CD14-positive monocyte (primary cell): ENCODE data around the gene ZNF391. TPM values are rescaled to one million over a fixed set of nuclear protein-coding genes. Genes with fewer than 3 reads are reported as not detected.

Experiments
- DNase-seq, 3 donors: peaks; one replicate each; pipeline ENCODE4 v3.0.0-alpha.2; 2011 to 2022
- H2AFZ ChIP-seq: 2 replicates; pipeline ENCODE4 v1.6.0; 2012; ENCODE audit warnings: mild to moderate bottlenecking, low read depth, low read length, inconsistent platforms; ENCODE audit not compliant: insufficient read depth, poor library complexity, severe bottlenecking
- H3K27ac ChIP-seq, 2 donors: 1 replicate in 1 of 2; 2 replicates in 1 of 2; pipeline ENCODE4 v1.5.1; 2012 to 2013; ENCODE audit warnings: low read length in 2 of 2, control low read depth in 1 of 2, inconsistent platforms in 1 of 2, low read depth in 1 of 2, mild to moderate bottlenecking in 1 of 2
- H3K27me3 ChIP-seq, 2 donors: one replicate each; pipeline versions ENCODE4 v1.6.0 to v1.6.1; 2011 to 2013; ENCODE audit warnings: low read length in 2 of 2; ENCODE audit not compliant: control insufficient read depth in 2 of 2, insufficient read depth in 2 of 2
- H3K36me3 ChIP-seq, 2 donors: replicated peaks in 1 of 2; 1 replicate in 1 of 2; 2 replicates in 1 of 2; pipeline versions ENCODE4 v1.5.1 to v1.6.1; 2012 to 2013; ENCODE audit warnings: low read length in 2 of 2, control low read depth in 1 of 2, inconsistent platforms in 1 of 2, mild to moderate bottlenecking in 1 of 2; ENCODE audit not compliant: insufficient read depth in 2 of 2, control insufficient read depth in 1 of 2
- H3K4me1 ChIP-seq, 2 donors: 1 replicate in 1 of 2; 2 replicates in 1 of 2; pipeline versions ENCODE4 v1.5.1 to v1.6.1; 2012 to 2013; ENCODE audit warnings: low read length in 2 of 2, control low read depth in 1 of 2, inconsistent platforms in 1 of 2, mild to moderate bottlenecking in 1 of 2, moderate library complexity in 1 of 2; ENCODE audit not compliant: insufficient read depth in 2 of 2, control insufficient read depth in 1 of 2
- H3K4me2 ChIP-seq: replicated peaks from 2 replicates; pipeline ENCODE3; 2012; ENCODE audit warnings: low read length, moderate library complexity, mild to moderate bottlenecking; ENCODE audit not compliant: poor library complexity, severe bottlenecking; ENCODE audit errors: extremely low read depth
- H3K4me3 ChIP-seq, 3 experiments: fragments of 200-600 bp in 1 of 3; sonication (generic) in 1 of 3; replicated peaks in 1 of 3; 1 replicate in 2 of 3; 2 replicates in 1 of 3; pipeline ENCODE4 v1.5.1; 2011 to 2013; ENCODE audit warnings: low read length in 3 of 3, mild to moderate bottlenecking in 3 of 3, control low read depth in 2 of 3, low read depth in 2 of 3, inconsistent platforms in 1 of 3, moderate library complexity in 1 of 3
- H3K79me2 ChIP-seq: 2 replicates; pipeline ENCODE4 v1.6.0; 2012; ENCODE audit warnings: mild to moderate bottlenecking, control low read depth, inconsistent platforms, low read length, moderate library complexity; ENCODE audit not compliant: insufficient read depth
- H3K9ac ChIP-seq: 2 replicates; pipeline ENCODE4 v1.6.0; 2017; ENCODE audit warnings: low read length, mild to moderate bottlenecking; ENCODE audit not compliant: insufficient read depth, poor library complexity, severe bottlenecking
- H3K9me3 ChIP-seq, 2 donors: replicated peaks in 1 of 2; 1 replicate in 1 of 2; 2 replicates in 1 of 2; pipeline versions ENCODE4 v1.5.1 to v1.6.1; 2012 to 2013; ENCODE audit warnings: low read length in 2 of 2, control low read depth in 1 of 2; ENCODE audit not compliant: control insufficient read depth in 1 of 2, insufficient read depth in 1 of 2
- H4K20me1 ChIP-seq: 2 replicates; pipeline ENCODE4 v1.6.0; 2012; ENCODE audit warnings: mild to moderate bottlenecking, low read length, control low read depth, moderate library complexity; ENCODE audit not compliant: insufficient read depth
- H3K27ac Mint-ChIP-seq, 7 donors: one replicate each; pipeline ENCODE4 v1.8.0; 2020; ENCODE audit warnings: mild to moderate bottlenecking in 7 of 7, mixed read lengths in 7 of 7, moderate library complexity in 6 of 7, inconsistent platforms in 2 of 7
- H3K27me3 Mint-ChIP-seq, 3 donors: one replicate each; pipeline ENCODE4 v1.8.0; 2021 to 2022; ENCODE audit warnings: low read depth in 3 of 3, mild to moderate bottlenecking in 3 of 3, mixed read lengths in 3 of 3, moderate library complexity in 3 of 3, inconsistent platforms in 1 of 3
- H3K36me3 Mint-ChIP-seq, 2 donors: one replicate each; pipeline ENCODE4 v1.8.0; 2020; ENCODE audit warnings: mixed read lengths in 2 of 2, inconsistent platforms in 1 of 2, mild to moderate bottlenecking in 1 of 2
- H3K4me1 Mint-ChIP-seq: one replicate; pipeline ENCODE4 v1.8.0; 2020; ENCODE audit warnings: mild to moderate bottlenecking, mixed read lengths
- H3K4me3 Mint-ChIP-seq, 2 donors: one replicate each; pipeline ENCODE4 v1.8.0; 2020; ENCODE audit warnings: mild to moderate bottlenecking in 2 of 2, mixed read lengths in 2 of 2, moderate library complexity in 1 of 2
- H3K9me3 Mint-ChIP-seq, 7 donors: one replicate each; pipeline ENCODE4 v1.8.0; 2020 to 2022; ENCODE audit warnings: mixed read lengths in 7 of 7, mild to moderate bottlenecking in 6 of 7, moderate library complexity in 6 of 7, inconsistent platforms in 2 of 7
- CTCF ChIP-seq: fragments of 200-600 bp; IDR thresholded peaks from one replicate; pipeline ENCODE4 v1.8.0; 2022; ENCODE audit warnings: antibody characterized with exemption, mild to moderate bottlenecking
- WGBS: methylation state at CpG from one replicate; pipeline ENCODE4 v1.1.5; 2013; ENCODE audit warnings: missing lambda C conversion rate; ENCODE audit not compliant: insufficient coverage; 5-methylcytosine and 5-hydroxymethylcytosine counted together
- intact Hi-C, 2 donors: fragments of 100-400 bp; cut with micrococcal nuclease; formaldehyde crosslinking; loops; one replicate each; pipeline versions ENCODE4 v1.15.0 to v1.15.1; 2023
- polyA minus RNA-seq: library from RNA; depleted of rRNA, polyadenylated mRNA; stranded (reverse); fragments of >200 nt; gene quantifications from 2 replicates; pipeline ENCODE4 v1.2.3, GENCODE V29; 2012
- polyA plus RNA-seq, 3 donors: library from polyadenylated mRNA; depleted of rRNA in 1 of 3; unstranded in 2 of 3; stranded (reverse) in 1 of 3; fragments of 300-500 nt in 2 of 3; fragments of >200 nt in 1 of 3; fragmentation: Illumina TruSeq in 2 of 3; gene quantifications; 1 replicate in 2 of 3; 2 replicates in 1 of 3; pipeline ENCODE4 v1.2.3, GENCODE V29; 2012 to 2021
- total RNA-seq, 12 experiments: library from RNA in 1 of 12; stranded (reverse) in 1 of 12; fragments of 120-200 nt in 1 of 12; gene quantifications; one replicate each; pipeline ENCODE4 v1.2.4 and lab custom pipeline; 2013 to 2026; ENCODE audit warnings: mixed read lengths in 6 of 12, inconsistent platforms in 1 of 12

The ZNF391 gene
- 0.17 TPM for total RNA-seq (2013)
- under 1 TPM in 2 of 3 donors, not detected in 1; 0.07 to 0.17 TPM for polyA plus RNA-seq
- polyA minus RNA-seq, result not detected in 2 replicates
- total RNA-seq (lab: John Stamatoyannopoulos, UW), result 0 to 1.5 (median 0.08) reads per million in 11 experiments

- Histone ChIP-seq H4K20me1 (no peaks in the 10 kb centered on the region), H2AFZ (peak within 1 kb of the TSS; percentile 98), H3K4me3 (peak within 1 kb of the TSS; percentile 50 to 93 (median 82)), H3K27me3 (peaks cover 0 to 9% of the 10 kb centered on the region in 2 donors), H3K79me2 (no peaks in the 10 kb centered on the region), H3K36me3 (no peaks in the 10 kb centered on the region), H3K9me3 (peaks cover 1 to 3% of the 10 kb centered on the region in 2 donors), H3K4me2 (peak within 1 kb of the TSS; percentile 76), H3K4me1 (peaks cover 17 to 19% of the 10 kb centered on the region in 2 donors), H3K27ac (peak within 1 kb of the TSS in 1 of 2 donors; percentile 51), H3K9ac (peak within 1 kb of the TSS; percentile 62)
- Mint-ChIP-seq H3K27ac (peak within 1 kb of the TSS in 6 of 7 donors; percentile 5 to 85 (median 56)), H3K4me3 (peak within 1 kb of the TSS; percentile 94 to 96), H3K9me3 (peaks cover 4 to 30% (median 21%) of the 10 kb centered on the region in 7 donors), H3K27me3 (peaks cover 3 to 16% (median 8%) of the 10 kb centered on the region in 3 donors), H3K4me1 (peaks cover 19% of the 10 kb centered on the region), H3K36me3 (no peaks in the 10 kb centered on the region)
- no peak for TF ChIP-seq CTCF
- under 1% methylated on average over 48 of the region's 49 CpGs for WGBS
- intact Hi-C loops, result no loop called here
- peak; percentile 45 to 51 (median 48) for DNase-seq
Measured at GRCh38 chr6:27388293-27389197, at the start of gene ZNF391. TSS of gene ZNF391 (plus strand) at chr6:27388759. CDS start at chr6:27400371, 11,612 bp downstream.

GRCh38 chr6:27352850-27353249, 35.7 kb upstream of the ZNF391 start:
- Mint-ChIP-seq H3K36me3 (no peaks in the 10 kb centered on the region), H3K4me1 (no peaks in the 10 kb centered on the region), H3K9me3 (peaks cover 4 to 38% (median 17%) of the 10 kb centered on the region in 7 donors), H3K27me3 (peaks cover 0 to 2% (median 0%) of the 10 kb centered on the region in 3 donors), H3K27ac (no peak overlapping the region), H3K4me3 (no peak overlapping the region)
- Histone ChIP-seq H3K36me3 (no peaks in the 10 kb centered on the region), H3K79me2 (no peaks in the 10 kb centered on the region), H3K4me3 (no peak overlapping the region), H3K27me3 (no peaks in the 10 kb centered on the region), H3K9ac (no peak overlapping the region), H4K20me1 (no peaks in the 10 kb centered on the region), H2AFZ (no peak overlapping the region), H3K27ac (no peak overlapping the region), H3K4me1 (no peaks in the 10 kb centered on the region), H3K4me2 (no peak overlapping the region), H3K9me3 (peaks cover 18 to 25% of the 10 kb centered on the region in 2 donors)
- no CpG with 5 or more reads among the region's 4 CpGs for WGBS
- intact Hi-C loops, result no loop called here
- no peak for TF ChIP-seq CTCF
- no peak for DNase-seq
